GM10248 (cell line): ENCODE data around the gene TSPEAR.

Source experiments
- CTCF ChIA-PET: fragments of 300-600 bp; sonication (Branson Sonifier 250); formaldehyde crosslinking; extraction: SDS; loops from one replicate; lab custom pipeline; 2021; ENCODE audit warnings: antibody characterized with exemption; lab: Yijun Ruan, JAX
- POLR2A ChIA-PET: fragments of 350-650 bp; sonication (Branson Sonifier 250); formaldehyde crosslinking; extraction: SDS; loops from one replicate; lab custom pipeline; 2020; ENCODE audit warnings: antibody characterized with exemption; lab: Yijun Ruan, JAX
- DNase-seq: peaks from one replicate; pipeline ENCODE4 v3.0.0; 2012; ENCODE audit errors: extremely low spot score
- TF ChIP-seq, protein P1 (sequence below): IDR thresholded peaks from 2 replicates; pipeline ENCODE4 v1.5.1; 2012; ENCODE audit warnings: mild to moderate bottlenecking, low read depth; ENCODE audit errors: extremely low read depth, missing control alignments, control extremely low read depth

Gene TSPEAR

GRCh38 chr21:44682580-44683151 lies 28.7 kb downstream of the TSPEAR start:
- CTCF ChIA-PET = interaction anchor here (1.1 kb wide), 1 partner anchor 71 kb away, joined by 3 read pairs; no protein-coding TSS in a partner anchor
- DNase-seq = no peak
- TF ChIP-seq, protein P1, sequence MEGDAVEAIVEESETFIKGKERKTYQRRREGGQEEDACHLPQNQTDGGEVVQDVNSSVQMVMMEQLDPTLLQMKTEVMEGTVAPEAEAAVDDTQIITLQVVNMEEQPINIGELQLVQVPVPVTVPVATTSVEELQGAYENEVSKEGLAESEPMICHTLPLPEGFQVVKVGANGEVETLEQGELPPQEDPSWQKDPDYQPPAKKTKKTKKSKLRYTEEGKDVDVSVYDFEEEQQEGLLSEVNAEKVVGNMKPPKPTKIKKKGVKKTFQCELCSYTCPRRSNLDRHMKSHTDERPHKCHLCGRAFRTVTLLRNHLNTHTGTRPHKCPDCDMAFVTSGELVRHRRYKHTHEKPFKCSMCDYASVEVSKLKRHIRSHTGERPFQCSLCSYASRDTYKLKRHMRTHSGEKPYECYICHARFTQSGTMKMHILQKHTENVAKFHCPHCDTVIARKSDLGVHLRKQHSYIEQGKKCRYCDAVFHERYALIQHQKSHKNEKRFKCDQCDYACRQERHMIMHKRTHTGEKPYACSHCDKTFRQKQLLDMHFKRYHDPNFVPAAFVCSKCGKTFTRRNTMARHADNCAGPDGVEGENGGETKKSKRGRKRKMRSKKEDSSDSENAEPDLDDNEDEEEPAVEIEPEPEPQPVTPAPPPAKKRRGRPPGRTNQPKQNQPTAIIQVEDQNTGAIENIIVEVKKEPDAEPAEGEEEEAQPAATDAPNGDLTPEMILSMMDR = no peak
- POLR2A ChIA-PET = no interaction called here

DNA sequence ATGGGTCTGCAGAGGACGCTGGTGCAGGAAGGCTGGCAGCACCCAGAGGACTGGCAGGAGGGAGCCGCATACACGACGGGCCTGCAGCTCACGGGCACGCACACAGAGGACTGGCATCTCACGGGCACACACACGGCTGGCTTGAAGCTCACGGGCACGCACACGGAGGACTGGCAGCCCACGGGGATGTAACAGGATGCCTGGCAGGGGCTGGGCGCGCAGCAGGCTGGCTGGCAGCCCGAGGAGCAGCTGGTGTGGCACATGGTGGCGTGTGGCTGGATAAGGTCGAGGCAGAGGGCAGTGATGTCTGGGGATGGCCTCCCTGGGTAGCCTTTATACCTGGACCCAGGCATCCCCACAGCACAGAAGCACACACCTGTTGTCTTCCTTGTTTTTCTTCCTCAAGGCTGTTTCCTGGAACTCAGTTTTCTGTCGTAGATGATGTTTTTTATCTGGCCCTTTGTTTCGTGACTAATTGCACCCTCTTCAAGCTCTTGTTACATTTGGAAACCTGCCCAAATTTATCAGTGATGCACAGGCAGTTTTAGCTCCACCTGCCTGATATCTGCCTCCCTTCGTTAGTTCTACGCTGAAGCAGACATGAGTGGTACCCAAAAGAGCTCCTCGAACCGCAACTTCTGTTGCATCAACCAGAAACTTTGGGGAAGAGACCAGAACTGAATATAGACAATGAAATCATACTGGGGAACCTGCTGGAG lies 29.4 kb downstream of the TSPEAR start, which contains the start of gene KRTAP12-1:
KRTAP12-1 (minus strand) TSS at position 303 of the 719 bp plus-strand sequence; CDS start at position 263, 40 bp downstream.
- POLR2A ChIA-PET = no interaction called here
- TF ChIP-seq, protein P1 = no peak
- DNase-seq = no peak
- CTCF ChIA-PET = interaction anchor here (1.1 kb wide), 1 partner anchor 71 kb away, joined by 3 read pairs; no protein-coding TSS in a partner anchor

- TF ChIP-seq, protein P1 = no peak
- ChIA-PET POLR2A (no interaction called here), CTCF (interaction anchor here (1.1 kb wide), 1 partner anchor 72 kb away, joined by 3 read pairs; no protein-coding TSS in a partner anchor)
- no peak for DNase-seq
These were observed 30.2 kb downstream of the TSPEAR start for GRCh38 chr21:44681152-44681551.

GRCh38 chr21:44677881-44678280 lies 33.5 kb downstream of the TSPEAR start:
- ChIA-PET POLR2A (no interaction called here), CTCF (no interaction called here)
- no peak for DNase-seq
- TF ChIP-seq, protein P1 = no peak

GRCh38 chr21:44671911-44672310 lies 39.5 kb downstream of the TSPEAR start:
- POLR2A ChIA-PET = no interaction called here
- CTCF ChIA-PET = no interaction called here
- TF ChIP-seq, protein P1 = no peak
- no peak for DNase-seq

DNA sequence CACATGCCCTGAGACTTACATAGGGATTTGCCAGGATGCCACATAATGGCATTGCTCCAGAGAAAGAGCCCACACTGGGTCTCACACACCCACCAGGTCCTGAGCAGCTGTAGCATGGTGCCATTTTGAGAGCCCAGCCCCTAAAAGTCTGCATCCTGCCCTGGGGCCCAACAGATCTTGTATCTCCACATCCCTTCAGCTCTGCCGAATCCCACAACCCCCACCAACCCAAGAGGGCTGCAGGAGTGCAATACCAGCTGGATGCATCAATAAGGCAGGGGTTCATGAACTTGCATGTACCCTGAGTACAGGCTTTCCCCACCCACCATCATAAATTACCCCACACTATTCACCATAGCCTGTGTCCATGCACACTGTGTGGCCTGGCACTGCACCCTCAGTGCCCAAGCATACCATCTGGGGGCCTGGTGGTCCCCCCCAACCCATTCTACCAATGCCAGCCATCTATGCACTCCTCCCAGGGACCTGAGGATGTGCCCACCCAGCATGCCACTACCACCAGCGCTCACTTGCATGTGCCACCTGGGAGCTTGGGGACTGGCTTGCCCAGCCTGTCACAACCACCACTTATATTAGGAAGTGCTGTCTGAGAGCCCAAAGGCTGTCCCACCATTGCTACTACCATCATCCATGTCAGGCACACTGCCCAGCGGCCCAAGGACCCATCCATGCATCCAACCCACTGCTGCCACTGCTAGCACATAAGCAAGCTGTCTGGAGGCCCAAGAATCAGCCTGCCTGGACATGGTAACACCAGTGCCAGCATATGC lies 40.5 kb downstream of the TSPEAR start:
- TF ChIP-seq, protein P1 = no peak
- ChIA-PET CTCF (no interaction called here), POLR2A (no interaction called here)
- DNase-seq = no peak
